22Rv1 (cell line): ENCODE data around the gene VGLL1.

Experiments used
- CTCF ChIP-seq: fragments of 450-650 bp; IDR thresholded peaks from 2 replicates; pipeline ENCODE4 v1.5.1; 2017; ENCODE audit warnings: mild to moderate bottlenecking
- ZFX ChIP-seq: fragments of 450-650 bp; IDR thresholded peaks from 2 replicates; pipeline ENCODE4 v1.6.1; 2017; ENCODE audit warnings: antibody characterized with exemption, borderline replicate concordance

GRCh38 chrX:136496186-136496763, 35.7 kb upstream of the VGLL1 start:
- no peak for TF ChIP-seq CTCF
- no peak for TF ChIP-seq ZFX
